GM21619 (cell line): Measurements from ENCODE around the gene PPP1R14C.
"Not testable (repeated sequence)": the region's sequence is repeated elsewhere in the genome, so short reads cannot be mapped to it uniquely, and the experiment has no call there.

Experiments
- ATAC-seq: cut with Tn5 transposase; IDR thresholded peaks from one replicate; pipeline ENCODE4 v1.9.1; 2021; ENCODE audit not compliant: unreplicated experiment

Gene PPP1R14C

DNA sequence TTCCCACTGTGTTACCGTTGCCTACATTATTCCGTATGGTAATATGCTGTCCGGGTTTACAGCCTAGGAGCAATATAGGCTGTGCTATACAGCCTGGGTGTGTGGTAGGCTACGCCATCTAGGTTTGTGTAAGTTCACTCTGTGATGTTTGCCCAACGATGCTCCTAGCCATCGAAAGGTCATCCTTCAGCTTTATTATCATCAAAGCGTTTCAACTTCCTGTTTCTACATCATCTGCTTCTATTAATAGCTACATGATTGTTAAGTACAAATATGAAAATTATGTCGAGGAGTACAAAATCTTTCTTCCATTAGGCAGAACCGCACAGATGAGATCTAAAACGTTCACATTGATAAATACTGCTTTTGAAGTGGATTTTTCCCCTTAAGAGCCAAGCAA is 69.9 kb downstream of the PPP1R14C start:
- ATAC-seq, result no peak

DNA sequence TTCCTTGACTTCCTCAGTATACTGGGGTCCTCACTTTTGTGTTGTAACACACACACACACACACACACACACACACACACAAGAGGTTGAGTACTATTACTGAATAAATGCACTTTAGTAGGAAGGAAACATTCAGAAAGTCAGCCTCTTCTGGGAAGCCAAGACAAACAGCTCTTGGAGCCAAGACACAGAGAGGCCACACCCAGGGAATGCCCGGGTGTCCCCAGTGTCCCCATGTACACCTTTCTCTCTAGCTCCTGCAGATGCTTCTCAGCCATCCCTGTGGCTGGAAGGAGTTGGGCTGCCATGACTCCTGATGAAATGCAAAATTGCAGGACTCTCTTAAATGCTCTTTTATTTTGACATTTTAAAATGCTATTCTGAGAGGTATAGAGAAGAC is 70.5 kb downstream of the PPP1R14C start:
- ATAC-seq, result no peak

DNA sequence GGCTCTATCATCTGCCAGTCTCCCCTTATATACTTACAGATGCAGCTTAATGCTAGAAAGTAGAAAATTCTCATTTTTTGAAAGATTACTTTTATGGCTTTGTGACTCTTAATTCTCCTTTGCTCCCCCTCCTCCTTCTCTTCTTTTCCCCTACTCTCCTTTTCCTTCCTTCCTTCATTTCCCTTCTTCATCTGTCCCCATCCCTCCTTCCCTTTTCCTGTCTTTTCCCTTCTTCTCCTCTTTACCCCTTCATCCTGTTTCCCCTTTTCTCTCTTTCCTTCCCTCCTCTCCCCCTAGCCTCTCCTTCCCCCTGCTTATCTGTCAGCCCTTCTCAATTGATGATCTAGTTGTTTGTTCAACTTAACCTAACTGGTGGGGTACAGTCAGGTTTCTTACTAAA is 71.5 kb downstream of the PPP1R14C start:
- ATAC-seq, result no peak

DNA sequence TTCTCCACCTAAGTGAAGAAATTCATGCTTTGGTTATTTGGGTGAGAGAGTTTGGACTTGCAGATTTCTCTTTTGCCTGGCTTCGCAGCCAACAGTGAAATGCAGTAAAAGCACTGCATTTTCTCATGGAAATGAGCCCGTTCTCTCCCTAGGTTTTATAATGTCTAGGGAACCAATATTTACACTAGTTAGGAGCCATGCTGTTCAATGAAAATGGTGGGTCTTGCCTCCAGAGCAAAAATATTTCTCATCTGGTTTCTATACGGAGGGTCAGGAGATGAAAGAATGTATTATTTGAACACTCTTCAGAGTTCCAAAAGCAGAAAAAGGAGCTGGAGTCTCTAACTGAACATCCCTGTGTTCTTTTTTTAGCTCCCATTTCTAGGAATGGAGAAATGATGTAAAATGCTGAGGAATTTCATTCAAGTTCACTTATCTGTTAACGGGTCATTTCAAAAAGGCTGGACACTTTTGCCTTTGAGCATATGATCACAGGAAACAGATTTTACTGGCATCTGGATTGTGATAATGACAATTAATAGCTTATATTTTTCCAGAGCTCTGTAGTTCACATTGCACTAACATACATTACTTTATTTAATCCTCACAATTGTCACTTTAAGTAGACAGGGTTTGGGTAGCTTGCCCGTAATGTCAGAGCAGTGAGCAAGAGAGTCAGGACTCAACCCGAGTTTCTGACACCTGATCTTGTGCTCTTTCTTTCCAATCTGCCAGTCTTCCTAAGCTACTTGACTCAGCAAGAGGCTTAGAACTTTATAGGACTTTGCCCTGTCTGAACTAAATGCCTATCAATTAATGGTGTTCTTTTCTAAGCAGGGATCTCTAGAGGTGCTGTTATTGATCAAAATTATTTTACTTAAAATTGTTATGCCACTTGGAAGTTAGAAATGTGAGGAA is 78.0 kb downstream of the PPP1R14C start:
- ATAC-seq, result no peak

DNA sequence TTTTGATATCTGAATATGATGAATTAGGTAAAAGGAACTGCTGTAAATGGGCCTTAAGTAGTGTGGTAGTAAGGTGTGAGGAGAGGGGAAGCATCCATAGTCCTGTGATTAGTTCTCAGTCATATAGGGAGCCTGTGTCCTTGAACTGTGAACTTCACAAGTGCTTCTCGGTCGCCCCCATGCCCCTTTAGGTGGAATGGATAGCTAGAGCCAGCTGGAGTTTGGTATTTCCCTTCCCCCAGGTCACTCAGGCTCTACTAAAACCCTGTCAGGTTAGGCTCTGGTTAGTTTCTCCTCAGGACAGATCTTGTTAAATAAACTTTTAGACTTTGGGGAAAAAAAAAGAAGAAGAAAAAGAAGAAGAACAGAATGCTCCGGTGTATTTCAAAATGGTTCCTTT is 82.0 kb downstream of the PPP1R14C start:
- ATAC-seq, result no peak

GRCh38 chr6:150227281-150227680 is 84.4 kb downstream of the PPP1R14C start:
- no peak for ATAC-seq

- ATAC-seq, result no peak
Observed at GRCh38 chr6:150228072-150228733, 85.4 kb downstream of the PPP1R14C start.

DNA sequence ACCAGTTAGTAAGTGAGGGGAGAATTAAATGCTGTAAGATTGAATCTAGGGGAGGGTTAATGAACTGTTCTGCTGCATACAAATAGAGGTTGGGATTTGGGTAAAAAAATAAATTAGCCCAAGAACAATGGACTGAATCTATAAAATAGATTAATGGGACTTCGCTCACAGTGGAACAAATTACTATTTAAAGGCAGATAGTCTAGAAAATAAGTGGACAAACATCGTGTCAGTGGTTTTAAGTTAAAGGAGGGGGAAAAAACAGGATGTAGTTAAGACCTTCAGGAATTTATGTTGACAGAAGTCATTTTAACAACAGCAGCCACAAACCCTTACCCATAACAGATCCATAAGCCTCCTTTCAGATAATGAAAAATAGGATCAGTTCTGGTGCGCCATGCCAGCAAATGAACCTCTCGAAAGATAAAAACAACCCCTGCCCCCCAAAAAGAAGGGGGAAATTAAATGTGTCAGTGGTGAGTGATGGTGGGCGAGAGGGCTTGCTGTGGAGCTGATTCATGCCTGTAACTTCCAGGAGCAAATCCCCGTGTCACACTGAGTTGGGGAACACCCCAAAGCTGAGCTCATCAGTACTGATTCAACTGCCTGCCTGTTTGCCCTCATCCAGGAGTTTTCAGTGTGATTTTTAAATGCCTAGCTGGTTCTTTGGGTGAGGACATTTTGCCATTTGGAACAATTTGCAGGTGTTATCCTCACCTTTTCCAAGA is 86.8 kb downstream of the PPP1R14C start:
- no peak for ATAC-seq

- no peak for ATAC-seq
Observed at GRCh38 chr6:150230164-150230561, 87.3 kb downstream of the PPP1R14C start.

GRCh38 chr6:150230832-150231524 is 88.1 kb downstream of the PPP1R14C start:
- no peak for ATAC-seq

- ATAC-seq, result no peak
Observed at GRCh38 chr6:150231525-150231850, 88.6 kb downstream of the PPP1R14C start.

DNA sequence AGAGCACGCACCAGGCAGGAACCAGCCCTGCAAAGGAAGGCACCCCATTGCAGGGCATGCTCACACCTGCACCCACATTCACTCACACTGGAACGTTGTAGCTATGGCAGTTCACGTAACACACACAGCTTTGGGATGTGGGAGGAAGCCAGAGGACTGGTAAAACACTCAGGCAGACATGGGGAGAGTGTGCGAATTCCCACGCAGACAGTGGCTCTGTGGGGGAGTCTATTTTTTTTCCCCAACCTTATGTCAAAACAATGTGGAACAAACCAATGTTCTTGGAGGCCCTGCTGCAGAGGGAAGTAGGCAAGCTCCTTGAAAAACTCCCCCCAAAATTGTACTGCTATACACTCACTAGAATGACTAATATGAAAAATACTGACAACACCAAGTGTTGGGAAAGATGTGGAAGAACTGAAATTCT is 91.0 kb downstream of the PPP1R14C start:
- no peak for ATAC-seq

- ATAC-seq, result no peak
Observed at GRCh38 chr6:150235218-150235617, 92.4 kb downstream of the PPP1R14C start.

DNA sequence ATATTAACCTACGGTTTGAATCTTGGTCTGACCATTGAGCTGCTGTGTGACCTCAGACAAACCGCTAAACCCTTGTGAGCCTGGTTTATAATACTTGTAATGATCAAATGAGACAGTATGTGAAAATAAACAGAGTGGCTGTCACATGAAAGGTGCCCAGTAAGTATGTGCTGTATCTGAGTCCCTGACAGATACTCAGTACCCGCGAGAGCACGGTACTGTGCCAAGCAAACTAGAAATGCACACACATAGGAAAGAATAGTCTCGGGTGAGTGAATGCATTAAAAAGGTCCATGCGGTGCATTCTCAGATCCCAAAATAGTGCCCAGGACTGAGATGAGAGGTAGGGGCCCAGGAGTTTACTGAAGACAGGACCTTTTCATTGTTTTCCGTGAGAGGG is 93.3 kb downstream of the PPP1R14C start:
- ATAC-seq, result no peak

GRCh38 chr6:150236544-150236943 is 93.7 kb downstream of the PPP1R14C start:
- ATAC-seq, result no peak

DNA sequence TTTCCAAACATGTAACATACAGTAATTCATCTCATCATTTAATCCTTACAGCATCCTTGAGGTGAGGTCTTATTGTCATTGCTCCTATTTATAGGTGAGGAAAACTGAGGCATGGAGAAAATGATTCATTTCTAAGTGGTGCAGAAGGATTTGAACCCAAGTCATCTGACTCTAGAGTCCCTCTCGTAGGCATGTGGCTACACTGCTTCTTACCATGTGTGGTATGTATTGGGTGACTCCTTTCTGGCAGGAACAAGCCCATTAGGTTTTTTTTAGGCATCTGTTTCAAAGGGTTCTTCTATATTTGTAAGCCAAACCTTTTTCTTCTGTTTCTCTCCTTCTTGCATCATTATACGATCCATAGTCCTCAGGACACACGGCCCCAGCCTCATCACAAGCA is 94.8 kb downstream of the PPP1R14C start:
- no peak for ATAC-seq

- no peak for ATAC-seq
Observed at GRCh38 chr6:150238336-150238741, 95.5 kb downstream of the PPP1R14C start.

DNA sequence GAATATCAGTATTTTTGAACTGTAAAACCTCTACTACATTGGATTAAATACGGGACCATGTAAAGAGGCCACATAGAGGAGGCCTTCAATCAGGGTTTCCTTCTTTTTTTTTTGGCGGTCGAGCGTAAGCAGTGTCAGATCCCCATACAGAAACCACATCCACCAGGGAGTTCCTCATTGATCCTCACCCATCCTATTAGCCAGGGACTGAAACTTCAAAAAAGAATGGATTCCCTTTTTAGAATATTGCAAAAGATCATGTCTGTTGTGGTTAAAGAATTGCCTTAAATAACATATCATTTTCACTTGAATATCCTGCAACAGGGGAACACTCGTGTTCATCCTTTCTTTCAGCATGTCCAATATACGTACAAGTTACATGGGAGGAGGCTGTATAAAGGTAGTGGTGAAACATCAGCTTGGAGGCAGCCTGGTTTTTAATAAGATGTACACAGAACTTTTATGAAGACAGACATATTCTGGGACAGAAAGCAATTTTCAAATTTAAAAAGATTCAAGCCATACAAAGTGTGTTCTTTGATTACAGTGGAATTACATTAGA is 96.1 kb downstream of the PPP1R14C start:
- ATAC-seq, result no peak

GRCh38 chr6:150241756-150242155 is 98.9 kb downstream of the PPP1R14C start:
- ATAC-seq, result not testable (repeated sequence)

DNA sequence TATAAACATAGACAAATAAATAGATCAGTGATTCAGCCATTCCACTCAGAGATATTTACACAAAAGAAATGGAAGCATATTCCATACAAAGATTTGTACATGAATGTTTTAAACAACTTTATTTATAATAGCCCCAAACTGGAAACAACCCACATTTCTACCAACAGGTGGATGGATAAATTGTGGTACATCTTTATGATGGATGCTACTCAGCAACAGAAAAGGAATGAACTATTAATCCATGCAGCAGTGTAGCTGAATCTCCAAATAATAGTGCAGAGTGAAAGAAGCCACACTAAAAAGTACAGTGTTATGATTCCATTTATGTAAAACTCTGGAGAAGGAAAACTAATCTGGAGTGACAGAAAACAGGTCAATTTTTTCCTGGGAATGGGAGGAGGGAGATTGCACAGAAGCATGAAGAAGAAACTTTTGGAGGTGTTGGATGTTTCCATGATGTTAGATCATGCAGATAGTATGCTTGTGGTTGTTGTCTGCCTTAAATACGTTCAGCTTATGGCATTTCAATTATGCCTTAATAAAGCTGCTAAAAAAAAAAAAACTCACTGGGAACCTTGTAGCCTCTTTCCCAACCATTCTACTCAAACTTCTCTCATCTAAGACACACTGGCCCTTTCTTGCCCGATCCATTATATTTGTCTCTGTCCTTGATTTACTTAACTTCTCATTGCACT is 100.9 kb downstream of the PPP1R14C start:
- ATAC-seq, result no peak
